ENCODE measurements around the gene RNF144B.

DNA sequence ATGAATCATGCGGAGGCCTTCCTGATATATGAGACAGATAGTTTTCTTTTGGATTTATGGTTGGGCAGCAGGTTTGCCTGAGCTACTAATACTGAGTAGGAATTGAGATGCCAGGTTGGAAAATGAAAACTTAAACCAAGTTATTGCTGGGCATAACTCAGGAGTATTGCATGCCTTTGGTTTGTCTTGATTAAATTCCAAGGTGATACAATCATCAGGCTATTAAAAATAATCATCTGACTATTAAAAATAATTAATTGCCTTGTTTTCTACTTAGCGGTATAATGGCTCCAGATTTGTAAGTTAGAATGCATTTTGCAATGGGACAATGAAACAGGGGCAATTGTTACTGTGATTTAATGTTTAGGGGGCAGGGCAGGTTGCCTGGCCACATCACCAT is 15.5 kb upstream of the RNF144B start:
- TF ChIP-seq POLR2A (IDR thresholded peaks at IDR 0.05) (no peak), POLR2AphosphoS5 (IDR thresholded peaks at IDR 0.05) (no peak)
- TF ChIP-seq, protein P1, sequence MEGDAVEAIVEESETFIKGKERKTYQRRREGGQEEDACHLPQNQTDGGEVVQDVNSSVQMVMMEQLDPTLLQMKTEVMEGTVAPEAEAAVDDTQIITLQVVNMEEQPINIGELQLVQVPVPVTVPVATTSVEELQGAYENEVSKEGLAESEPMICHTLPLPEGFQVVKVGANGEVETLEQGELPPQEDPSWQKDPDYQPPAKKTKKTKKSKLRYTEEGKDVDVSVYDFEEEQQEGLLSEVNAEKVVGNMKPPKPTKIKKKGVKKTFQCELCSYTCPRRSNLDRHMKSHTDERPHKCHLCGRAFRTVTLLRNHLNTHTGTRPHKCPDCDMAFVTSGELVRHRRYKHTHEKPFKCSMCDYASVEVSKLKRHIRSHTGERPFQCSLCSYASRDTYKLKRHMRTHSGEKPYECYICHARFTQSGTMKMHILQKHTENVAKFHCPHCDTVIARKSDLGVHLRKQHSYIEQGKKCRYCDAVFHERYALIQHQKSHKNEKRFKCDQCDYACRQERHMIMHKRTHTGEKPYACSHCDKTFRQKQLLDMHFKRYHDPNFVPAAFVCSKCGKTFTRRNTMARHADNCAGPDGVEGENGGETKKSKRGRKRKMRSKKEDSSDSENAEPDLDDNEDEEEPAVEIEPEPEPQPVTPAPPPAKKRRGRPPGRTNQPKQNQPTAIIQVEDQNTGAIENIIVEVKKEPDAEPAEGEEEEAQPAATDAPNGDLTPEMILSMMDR (IDR thresholded peaks at IDR 0.05) = no peak
